Neuronal stem cell (in vitro differentiated cells): ENCODE results near the gene ROBO1.

Source experiments
- DNase-seq: peaks from one replicate; pipeline ENCODE4 v3.0.0-alpha.2; 2013; ENCODE audit warnings: low spot score
- H2AFZ ChIP-seq: one replicate; pipeline ENCODE4 v1.6.1; 2013; ENCODE audit warnings: mild to moderate bottlenecking, low read length, inconsistent platforms
- H2AK5ac ChIP-seq: 2 replicates; pipeline ENCODE4 v1.6.1; 2013; ENCODE audit warnings: low read depth, mild to moderate bottlenecking, inconsistent platforms, low read length, moderate library complexity, mixed read lengths
- H2BK120ac ChIP-seq: 2 replicates; pipeline ENCODE4 v1.6.1; 2013; ENCODE audit warnings: low read depth, mild to moderate bottlenecking, inconsistent platforms, low read length, moderate library complexity, mixed read lengths
- H2BK12ac ChIP-seq: one replicate; pipeline ENCODE4 v1.6.1; 2013; ENCODE audit warnings: low read length, inconsistent platforms
- H2BK15ac ChIP-seq: 2 replicates; pipeline ENCODE4 v1.6.1; 2013; ENCODE audit warnings: mild to moderate bottlenecking, low read length, inconsistent platforms, mixed read lengths
- H2BK5ac ChIP-seq: one replicate; pipeline ENCODE4 v1.6.1; 2013; ENCODE audit warnings: inconsistent platforms, mild to moderate bottlenecking, low read length, moderate library complexity
- H3K14ac ChIP-seq: one replicate; pipeline ENCODE4 v1.6.1; 2013; ENCODE audit warnings: low read length, inconsistent platforms
- H3K18ac ChIP-seq: 2 replicates; pipeline ENCODE4 v1.6.1; 2013; ENCODE audit warnings: low read length, inconsistent platforms
- H3K23ac ChIP-seq: 2 replicates; pipeline ENCODE4 v1.6.1; 2013; ENCODE audit warnings: low read depth, mild to moderate bottlenecking, mixed read lengths, low read length, inconsistent platforms; ENCODE audit not compliant: poor library complexity
- H3K27ac ChIP-seq: replicated peaks from 3 replicates; pipeline ENCODE4 v1.5.1; 2013; ENCODE audit warnings: low read length, inconsistent platforms
- H3K27me3 ChIP-seq, 3 experiments: 2 replicates each; pipeline ENCODE4 v1.6.1; 2013; ENCODE audit warnings: low read length in 3 of 3, mild to moderate bottlenecking in 2 of 3, inconsistent platforms in 1 of 3, low read depth in 1 of 3, mixed read lengths in 1 of 3, moderate library complexity in 1 of 3; ENCODE audit not compliant: control insufficient read depth in 3 of 3, insufficient read depth in 3 of 3
- H3K36me3 ChIP-seq, 2 donors: replicated peaks in 1 of 2; 2 replicates each; pipeline ENCODE4 v1.6.1; 2013; ENCODE audit warnings: low read length in 2 of 2; ENCODE audit not compliant: control insufficient read depth in 2 of 2, insufficient read depth in 2 of 2
- H3K4ac ChIP-seq: 2 replicates; pipeline ENCODE4 v1.6.1; 2013; ENCODE audit warnings: inconsistent platforms, mild to moderate bottlenecking, low read length, moderate library complexity
- H3K4me1 ChIP-seq, 2 donors: 1 replicate in 1 of 2; 2 replicates in 1 of 2; pipeline ENCODE4 v1.6.1; 2013; ENCODE audit warnings: low read length in 2 of 2, low read depth in 1 of 2; ENCODE audit not compliant: control insufficient read depth in 2 of 2, insufficient read depth in 1 of 2
- H3K4me2 ChIP-seq: one replicate; pipeline ENCODE4 v1.6.1; 2013; ENCODE audit warnings: mild to moderate bottlenecking, low read length, inconsistent platforms; ENCODE audit not compliant: insufficient read depth, poor library complexity, severe bottlenecking
- H3K4me3 ChIP-seq, 2 donors: 2 replicates each; pipeline ENCODE4 v1.5.1; 2013; ENCODE audit warnings: low read length in 2 of 2, mild to moderate bottlenecking in 2 of 2, inconsistent platforms in 1 of 2, moderate library complexity in 1 of 2
- H3K79me1 ChIP-seq: one replicate; pipeline ENCODE4 v1.6.1; 2013; ENCODE audit warnings: low read depth, mild to moderate bottlenecking, inconsistent platforms, low read length, moderate library complexity
- H3K9ac ChIP-seq: one replicate; pipeline ENCODE4 v1.6.1; 2013; ENCODE audit warnings: mild to moderate bottlenecking, low read depth, low read length, inconsistent platforms; ENCODE audit not compliant: poor library complexity
- H3K9me3 ChIP-seq, 2 donors: replicated peaks in 1 of 2; 2 replicates each; pipeline versions ENCODE3 to v1.6.1; 2013; ENCODE audit warnings: low read length in 2 of 2, mild to moderate bottlenecking in 2 of 2, inconsistent platforms in 1 of 2, low read depth in 1 of 2, mixed read lengths in 1 of 2, moderate library complexity in 1 of 2; ENCODE audit not compliant: control insufficient read depth in 2 of 2, insufficient read depth in 1 of 2
- H4K8ac ChIP-seq: one replicate; pipeline ENCODE4 v1.6.1; 2013; ENCODE audit warnings: low read depth, mild to moderate bottlenecking, inconsistent platforms, low read length, moderate library complexity
- H4K91ac ChIP-seq: one replicate; pipeline ENCODE4 v1.6.1; 2013; ENCODE audit warnings: low read length, low read depth, mild to moderate bottlenecking, inconsistent platforms; ENCODE audit not compliant: poor library complexity
- WGBS, 2 donors: extraction: QIAGEN DNeasy Blood & Tissue Kit; methylation state at CpG; one replicate each; pipeline ENCODE4 v1.1.7; 2013; ENCODE audit warnings: missing lambda C conversion rate in 2 of 2, mixed read lengths in 1 of 2; ENCODE audit not compliant: insufficient read length in 2 of 2, insufficient replicate concordance in 1 of 2; ENCODE audit errors: extremely low coverage in 2 of 2; 5-methylcytosine and 5-hydroxymethylcytosine counted together

ROBO1 gene

GRCh38 chr3:78858910-78859309 is 908.9 kb downstream of the ROBO1 start:
- Histone ChIP-seq H2BK15ac (no peak overlapping the region), H3K4me3 (no peak overlapping the region), H3K79me1 (no peaks in the 10 kb centered on the region), H2AFZ (no peak overlapping the region), H4K8ac (no peak overlapping the region), H3K4ac (no peak overlapping the region), H3K4me2 (no peak overlapping the region), H3K9me3 (no peaks in the 10 kb centered on the region), H3K18ac (no peak overlapping the region), H3K23ac (no peak overlapping the region), H3K27ac (no peak overlapping the region), H3K36me3 (no peaks in the 10 kb centered on the region), H2BK12ac (no peak overlapping the region), H3K14ac (no peak overlapping the region), H4K91ac (no peak overlapping the region), H3K4me1 (no peaks in the 10 kb centered on the region), H3K27me3 (no peaks in the 10 kb centered on the region), H2AK5ac (no peak overlapping the region), H3K9ac (no peak overlapping the region), H2BK5ac (no peak overlapping the region), H2BK120ac (no peak overlapping the region)
- WGBS, 2 donors, result no CpG with 5 or more reads among the region's 4 CpGs
- DNase-seq, result no peak

GRCh38 chr3:78858174-78858573 is 909.6 kb downstream of the ROBO1 start:
- Histone ChIP-seq H3K18ac (no peak overlapping the region), H3K4me1 (no peaks in the 10 kb centered on the region), H2BK120ac (no peak overlapping the region), H3K4ac (no peak overlapping the region), H2BK12ac (no peak overlapping the region), H3K27ac (no peak overlapping the region), H2BK15ac (no peak overlapping the region), H3K4me3 (no peak overlapping the region), H3K27me3 (no peaks in the 10 kb centered on the region), H2AK5ac (no peak overlapping the region), H3K36me3 (no peaks in the 10 kb centered on the region), H3K14ac (no peak overlapping the region), H3K9ac (no peak overlapping the region), H2BK5ac (no peak overlapping the region), H3K79me1 (no peaks in the 10 kb centered on the region), H2AFZ (no peak overlapping the region), H4K8ac (no peak overlapping the region), H3K4me2 (no peak overlapping the region), H4K91ac (no peak overlapping the region), H3K23ac (no peak overlapping the region), H3K9me3 (no peaks in the 10 kb centered on the region)
- DNase-seq, result no peak
- no CpG with 5 or more reads among the region's 1 CpG for WGBS, 2 donors

GRCh38 chr3:78857494-78858111 is 910.2 kb downstream of the ROBO1 start:
- no peak overlapping the region for H3K4me3 ChIP-seq
- H3K4me2 ChIP-seq, result no peak overlapping the region
- no peaks in the 10 kb centered on the region for H3K9me3 ChIP-seq
- H2AK5ac ChIP-seq, result no peak overlapping the region
- H3K27me3 ChIP-seq, result no peaks in the 10 kb centered on the region
- H3K4me1 ChIP-seq, result no peaks in the 10 kb centered on the region
- no peak overlapping the region for H2BK15ac ChIP-seq
- no peak overlapping the region for H4K91ac ChIP-seq
- no peak overlapping the region for H2BK12ac ChIP-seq
- H2BK120ac ChIP-seq, result no peak overlapping the region
- no peak overlapping the region for H4K8ac ChIP-seq
- H3K4ac ChIP-seq, result no peak overlapping the region
- H3K14ac ChIP-seq, result no peak overlapping the region
- no peak overlapping the region for H3K18ac ChIP-seq
- no peak overlapping the region for H3K9ac ChIP-seq
- DNase-seq, result no peak
- no peak overlapping the region for H3K23ac ChIP-seq
- WGBS, 2 donors, result no CpG with 5 or more reads among the region's 6 CpGs
- H3K36me3 ChIP-seq, result no peaks in the 10 kb centered on the region
- H2BK5ac ChIP-seq, result no peak overlapping the region
- no peak overlapping the region for H3K27ac ChIP-seq
- H3K79me1 ChIP-seq, result no peaks in the 10 kb centered on the region
- H2AFZ ChIP-seq, result no peak overlapping the region

- Histone ChIP-seq H3K4me1 (no peaks in the 10 kb centered on the region), H3K9me3 (no peaks in the 10 kb centered on the region), H3K27ac (no peak overlapping the region), H3K4me3 (no peak overlapping the region), H2AFZ (no peak overlapping the region), H3K9ac (no peak overlapping the region), H2AK5ac (no peak overlapping the region), H3K27me3 (no peaks in the 10 kb centered on the region), H2BK15ac (no peak overlapping the region), H2BK12ac (no peak overlapping the region), H4K91ac (no peak overlapping the region), H3K14ac (no peak overlapping the region), H4K8ac (no peak overlapping the region), H2BK120ac (no peak overlapping the region), H3K18ac (no peak overlapping the region), H3K36me3 (no peaks in the 10 kb centered on the region), H3K23ac (no peak overlapping the region), H3K4me2 (no peak overlapping the region), H3K79me1 (no peaks in the 10 kb centered on the region), H2BK5ac (no peak overlapping the region), H3K4ac (no peak overlapping the region)
- no peak for DNase-seq
- no CpG with 5 or more reads among the region's 2 CpGs for whole genome bisulfite sequencing, 2 donors
These were observed 911.6 kb downstream of the ROBO1 start for GRCh38 chr3:78856164-78856563.
